HepG2 (cell line): ENCODE measurements around the gene PIKFYVE. TPM values are rescaled to one million over a fixed set of nuclear protein-coding genes. Genes with fewer than 3 reads are reported as not detected.

Experiments used
- CCDC6 ChIP-seq: sonication (generic); formaldehyde crosslinking; IDR thresholded peaks from 2 replicates; pipeline ENCODE4 v1.8.1; 2022; ENCODE audit warnings: mild to moderate bottlenecking, missing genetic modification reagents, moderate library complexity
- HCFC1 ChIP-seq: fragments of 150-350 bp; IDR thresholded peaks from 2 replicates; pipeline ENCODE4 v1.6.1; 2014; ENCODE audit warnings: low read depth, low read length
- HNRNPL ChIP-seq: fragments of 200-400 bp; formaldehyde crosslinking; IDR thresholded peaks from 2 replicates; pipeline ENCODE4 v1.6.1; 2017; ENCODE audit warnings: mild to moderate bottlenecking, low read depth, low read length
- KAT7 ChIP-seq: IDR thresholded peaks from 2 replicates; pipeline ENCODE4 v1.6.1; 2018; ENCODE audit warnings: borderline replicate concordance, missing compliant biosample characterization
- MBNL3 ChIP-seq: fragments of 250-450 bp; sonication (Bioruptor Pico); conservative IDR thresholded peaks from 2 replicates; pipeline ENCODE4 v1.8.0; 2022; ENCODE audit warnings: mild to moderate bottlenecking, inconsistent platforms
- MEIS2 ChIP-seq: sonication (generic); formaldehyde crosslinking; IDR thresholded peaks from 2 replicates; pipeline ENCODE4 v1.9.0; 2021; ENCODE audit warnings: mild to moderate bottlenecking, missing genetic modification reagents
- NR2C2 ChIP-seq: sonication (generic); formaldehyde crosslinking; IDR thresholded peaks from 2 replicates; pipeline ENCODE4 v1.4.0; 2020; ENCODE audit warnings: missing genetic modification reagents, mild to moderate bottlenecking, moderate library complexity, borderline replicate concordance
- RFX5 ChIP-seq: IDR thresholded peaks from 2 replicates; pipeline ENCODE4 v1.6.1; 2011; ENCODE audit warnings: low read depth, low read length, improper control_type of control experiment
- SAP130 ChIP-seq: IDR thresholded peaks from 2 replicates; pipeline ENCODE4 v1.6.1; 2016; ENCODE audit warnings: low read depth
- SMARCC2 ChIP-seq: fragments of 450-650 bp; IDR thresholded peaks from 2 replicates; pipeline ENCODE4 v1.6.1; 2017; ENCODE audit warnings: antibody characterized with exemption, mild to moderate bottlenecking
- SPEN ChIP-seq: sonication (generic); formaldehyde crosslinking; IDR thresholded peaks from 2 replicates; pipeline ENCODE4 v1.5.1; 2020; ENCODE audit warnings: low read depth, mild to moderate bottlenecking, missing genetic modification reagents
- STAG1 ChIP-seq: sonication (generic); formaldehyde crosslinking; IDR thresholded peaks from 2 replicates; pipeline ENCODE4 v1.4.0; 2020; ENCODE audit warnings: missing genetic modification reagents
- ZNF160 ChIP-seq: sonication (generic); formaldehyde crosslinking; IDR thresholded peaks from 2 replicates; pipeline ENCODE4 v1.8.0; 2022; ENCODE audit warnings: mild to moderate bottlenecking, inconsistent platforms, missing genetic modification reagents
- ZNF224 ChIP-seq: sonication (generic); formaldehyde crosslinking; IDR thresholded peaks from 2 replicates; pipeline ENCODE4 v1.5.0; 2020; ENCODE audit warnings: mild to moderate bottlenecking, missing genetic modification reagents
- ZNF264 ChIP-seq: sonication (generic); formaldehyde crosslinking; IDR thresholded peaks from 2 replicates; pipeline ENCODE4 v1.4.0; 2020; ENCODE audit warnings: missing genetic modification reagents
- ZNF432 ChIP-seq: sonication (generic); formaldehyde crosslinking; IDR thresholded peaks from 2 replicates; pipeline ENCODE4 v1.5.0; 2020; ENCODE audit warnings: missing genetic modification reagents, mild to moderate bottlenecking, borderline replicate concordance
- polyA plus RNA-seq, 8 experiments: library from polyadenylated mRNA; depleted of rRNA in 3 of 8; stranded (reverse) in 7 of 8; unstranded in 1 of 8; fragments of >200 nt; fragmentation: Illumina TruSeq in 4 of 8; extraction: Trizol in 4 of 8; gene quantifications; 2 replicates each; pipeline versions ENCODE4 v1.2.1 to v1.2.3, GENCODE V29; 2011 to 2016; ENCODE audit warnings: low read depth in 4 of 8, missing spikeins in 1 of 8, mixed read lengths in 1 of 8; ENCODE audit not compliant: insufficient read depth in 1 of 8
- total RNA-seq, 5 experiments: library from RNA; depleted of rRNA; stranded (reverse); fragments of >200 nt; fragmentation: Illumina TruSeq; extraction: Trizol; gene quantifications; 2 replicates each; pipeline ENCODE4 v1.2.3, GENCODE V29; 2016; ENCODE audit warnings: low read depth in 1 of 5
- TF ChIP-seq, protein P1 (sequence below): sonication (generic); formaldehyde crosslinking; IDR thresholded peaks from 2 replicates; pipeline ENCODE4 v1.8.0; 2022; ENCODE audit warnings: mild to moderate bottlenecking, missing genetic modification reagents, moderate library complexity
- TF ChIP-seq, protein P2 (sequence below): sonication (generic); formaldehyde crosslinking; IDR thresholded peaks from 2 replicates; pipeline ENCODE4 v1.4.0; 2020; ENCODE audit warnings: missing genetic modification reagents, mild to moderate bottlenecking, borderline replicate concordance
- TF ChIP-seq, protein P3 (sequence below): sonication (generic); formaldehyde crosslinking; conservative IDR thresholded peaks from 2 replicates; pipeline ENCODE4 v1.8.0; 2022; ENCODE audit warnings: low read depth, missing genetic modification reagents
- TF ChIP-seq, protein P4 (sequence below): sonication (generic); formaldehyde crosslinking; IDR thresholded peaks from 2 replicates; pipeline ENCODE4 v1.5.0; 2020; ENCODE audit warnings: missing genetic modification reagents
- TF ChIP-seq, protein P5 (sequence below): sonication (generic); formaldehyde crosslinking; IDR thresholded peaks from 2 replicates; pipeline ENCODE4 v1.8.0; 2022; ENCODE audit warnings: mild to moderate bottlenecking, missing genetic modification reagents
- TF ChIP-seq, protein P6 (sequence below): IDR thresholded peaks from 2 replicates; pipeline ENCODE4 v1.6.1; 2016; ENCODE audit warnings: missing biosample characterization, missing genetic modification reagents, low read depth

The PIKFYVE gene
- total and polyA plus RNA-seq, 2 of the 13 experiments (the other 11 are each of a cell fraction or from before 2014, with no cell fraction given), result 20.2 to 21.7 TPM

DNA sequence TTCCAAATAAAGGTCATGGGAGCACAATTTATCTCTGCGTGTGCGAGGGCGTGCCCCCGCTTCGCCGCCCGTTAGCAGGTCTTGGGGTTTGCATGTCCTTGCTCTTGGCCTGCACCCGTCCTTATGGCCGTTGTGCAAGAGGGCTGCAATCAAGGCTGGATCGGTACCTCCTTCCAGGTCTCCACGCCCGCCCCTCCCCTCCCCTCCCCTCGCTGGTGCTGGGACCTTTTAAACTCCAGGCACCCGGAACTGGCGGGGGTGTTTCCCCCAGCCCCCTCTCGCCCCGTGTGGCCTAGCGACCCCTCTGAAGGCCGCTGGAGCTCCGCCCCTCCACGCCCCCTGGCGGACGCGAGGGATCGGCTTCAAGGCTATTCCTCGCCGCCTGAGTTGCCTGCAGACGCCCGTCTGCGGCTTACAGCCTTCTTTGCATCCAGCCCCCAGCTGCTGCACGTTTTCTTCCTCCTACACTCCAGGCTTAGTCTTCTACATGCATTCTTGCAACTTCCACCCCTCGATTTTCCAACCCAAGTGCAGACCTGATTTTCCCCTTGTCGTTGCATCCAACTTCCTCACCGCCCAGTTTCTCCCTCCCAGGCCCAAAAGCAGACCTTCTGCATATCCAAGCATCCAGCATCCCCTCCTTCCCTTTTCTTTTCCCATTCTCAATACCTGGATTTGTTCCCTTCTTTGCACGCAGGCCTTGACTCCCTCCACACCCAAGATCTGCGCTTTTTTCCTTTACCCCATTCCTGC lies 11.8 kb upstream of the PIKFYVE start (continued):
- TF ChIP-seq, protein P1, sequence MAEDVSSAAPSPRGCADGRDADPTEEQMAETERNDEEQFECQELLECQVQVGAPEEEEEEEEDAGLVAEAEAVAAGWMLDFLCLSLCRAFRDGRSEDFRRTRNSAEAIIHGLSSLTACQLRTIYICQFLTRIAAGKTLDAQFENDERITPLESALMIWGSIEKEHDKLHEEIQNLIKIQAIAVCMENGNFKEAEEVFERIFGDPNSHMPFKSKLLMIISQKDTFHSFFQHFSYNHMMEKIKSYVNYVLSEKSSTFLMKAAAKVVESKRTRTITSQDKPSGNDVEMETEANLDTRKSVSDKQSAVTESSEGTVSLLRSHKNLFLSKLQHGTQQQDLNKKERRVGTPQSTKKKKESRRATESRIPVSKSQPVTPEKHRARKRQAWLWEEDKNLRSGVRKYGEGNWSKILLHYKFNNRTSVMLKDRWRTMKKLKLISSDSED (CRISPR knock-in tag), result 0 out of 2 replicates have a peak, but pooled peaks have one; percentile 60
- TF ChIP-seq, protein P2, sequence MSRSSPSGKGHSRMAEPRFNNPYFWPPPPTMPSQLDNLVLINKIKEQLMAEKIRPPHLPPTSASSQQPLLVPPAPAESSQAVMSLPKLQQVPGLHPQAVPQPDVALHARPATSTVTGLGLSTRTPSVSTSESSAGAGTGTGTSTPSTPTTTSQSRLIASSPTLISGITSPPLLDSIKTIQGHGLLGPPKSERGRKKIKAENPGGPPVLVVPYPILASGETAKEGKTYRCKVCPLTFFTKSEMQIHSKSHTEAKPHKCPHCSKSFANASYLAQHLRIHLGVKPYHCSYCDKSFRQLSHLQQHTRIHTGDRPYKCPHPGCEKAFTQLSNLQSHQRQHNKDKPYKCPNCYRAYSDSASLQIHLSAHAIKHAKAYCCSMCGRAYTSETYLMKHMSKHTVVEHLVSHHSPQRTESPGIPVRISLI (CRISPR knock-in tag), result peak; percentile 62; the same call in 1 of the 2 replicates
- TF ChIP-seq, protein P3, sequence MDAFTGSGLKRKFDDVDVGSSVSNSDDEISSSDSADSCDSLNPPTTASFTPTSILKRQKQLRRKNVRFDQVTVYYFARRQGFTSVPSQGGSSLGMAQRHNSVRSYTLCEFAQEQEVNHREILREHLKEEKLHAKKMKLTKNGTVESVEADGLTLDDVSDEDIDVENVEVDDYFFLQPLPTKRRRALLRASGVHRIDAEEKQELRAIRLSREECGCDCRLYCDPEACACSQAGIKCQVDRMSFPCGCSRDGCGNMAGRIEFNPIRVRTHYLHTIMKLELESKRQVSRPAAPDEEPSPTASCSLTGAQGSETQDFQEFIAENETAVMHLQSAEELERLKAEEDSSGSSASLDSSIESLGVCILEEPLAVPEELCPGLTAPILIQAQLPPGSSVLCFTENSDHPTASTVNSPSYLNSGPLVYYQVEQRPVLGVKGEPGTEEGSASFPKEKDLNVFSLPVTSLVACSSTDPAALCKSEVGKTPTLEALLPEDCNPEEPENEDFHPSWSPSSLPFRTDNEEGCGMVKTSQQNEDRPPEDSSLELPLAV (CRISPR knock-in tag), result no peak
- TF ChIP-seq KAT7 (CRISPR knock-in tag), result peak; percentile 71; the same call in 1 of the 2 replicates
- peak; percentile 55 for TF ChIP-seq ZNF264 (CRISPR knock-in tag)
- TF ChIP-seq NR2C2 (CRISPR knock-in tag), result peak; percentile 90
- TF ChIP-seq CCDC6 (CRISPR knock-in tag), result peak; percentile 41; the same call in 1 of the 2 replicates
- TF ChIP-seq HNRNPL, result peak; percentile 15; the same call in 1 of the 2 replicates
- no peak for TF ChIP-seq SMARCC2
- TF ChIP-seq STAG1 (CRISPR knock-in tag), result peak; percentile 53
- TF ChIP-seq SPEN (CRISPR knock-in tag), result peak; percentile 81
- TF ChIP-seq MEIS2 (CRISPR knock-in tag), result peak; percentile 87
- TF ChIP-seq, protein P4, sequence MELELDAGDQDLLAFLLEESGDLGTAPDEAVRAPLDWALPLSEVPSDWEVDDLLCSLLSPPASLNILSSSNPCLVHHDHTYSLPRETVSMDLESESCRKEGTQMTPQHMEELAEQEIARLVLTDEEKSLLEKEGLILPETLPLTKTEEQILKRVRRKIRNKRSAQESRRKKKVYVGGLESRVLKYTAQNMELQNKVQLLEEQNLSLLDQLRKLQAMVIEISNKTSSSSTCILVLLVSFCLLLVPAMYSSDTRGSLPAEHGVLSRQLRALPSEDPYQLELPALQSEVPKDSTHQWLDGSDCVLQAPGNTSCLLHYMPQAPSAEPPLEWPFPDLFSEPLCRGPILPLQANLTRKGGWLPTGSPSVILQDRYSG, result 0 out of 2 replicates have a peak, but pooled peaks have one; percentile 4
- peak; percentile 89 for TF ChIP-seq ZNF160 (CRISPR knock-in tag)
- no peak for TF ChIP-seq MBNL3 (CRISPR knock-in tag)
- TF ChIP-seq SAP130, result peak; percentile 92
- TF ChIP-seq ZNF224 (CRISPR knock-in tag), result peak; percentile 84; the same call in 1 of the 2 replicates
- no peak; the same call in 1 of the 2 replicates for TF ChIP-seq ZNF432 (CRISPR knock-in tag)
- TF ChIP-seq, protein P5, sequence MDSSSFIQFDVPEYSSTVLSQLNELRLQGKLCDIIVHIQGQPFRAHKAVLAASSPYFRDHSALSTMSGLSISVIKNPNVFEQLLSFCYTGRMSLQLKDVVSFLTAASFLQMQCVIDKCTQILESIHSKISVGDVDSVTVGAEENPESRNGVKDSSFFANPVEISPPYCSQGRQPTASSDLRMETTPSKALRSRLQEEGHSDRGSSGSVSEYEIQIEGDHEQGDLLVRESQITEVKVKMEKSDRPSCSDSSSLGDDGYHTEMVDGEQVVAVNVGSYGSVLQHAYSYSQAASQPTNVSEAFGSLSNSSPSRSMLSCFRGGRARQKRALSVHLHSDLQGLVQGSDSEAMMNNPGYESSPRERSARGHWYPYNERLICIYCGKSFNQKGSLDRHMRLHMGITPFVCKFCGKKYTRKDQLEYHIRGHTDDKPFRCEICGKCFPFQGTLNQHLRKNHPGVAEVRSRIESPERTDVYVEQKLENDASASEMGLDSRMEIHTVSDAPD (CRISPR knock-in tag), result peak; percentile 84; the same call in 1 of the 2 replicates
- no peak for TF ChIP-seq RFX5
- TF ChIP-seq, protein P6, sequence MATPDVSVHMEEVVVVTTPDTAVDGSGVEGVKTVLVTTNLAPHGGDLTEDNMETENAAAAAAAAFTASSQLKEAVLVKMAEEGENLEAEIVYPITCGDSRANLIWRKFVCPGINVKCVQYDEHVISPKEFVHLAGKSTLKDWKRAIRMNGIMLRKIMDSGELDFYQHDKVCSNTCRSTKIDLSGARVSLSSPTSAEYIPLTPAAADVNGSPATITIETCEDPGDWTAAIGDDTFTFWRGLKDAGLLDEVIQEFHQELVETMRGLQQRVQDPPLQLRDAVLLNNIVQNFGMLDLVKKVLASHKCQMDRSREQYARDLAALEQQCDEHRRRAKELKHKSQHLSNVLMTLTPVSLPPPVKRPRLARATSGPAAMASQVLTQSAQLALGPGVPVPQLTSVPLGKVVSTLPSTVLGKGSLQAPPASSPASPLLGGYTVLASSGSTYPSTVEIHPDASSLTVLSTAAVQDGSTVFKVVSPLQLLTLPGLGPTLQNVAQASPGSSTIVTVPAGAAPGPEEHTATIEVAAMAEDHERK (CRISPR knock-in tag), result no peak
- TF ChIP-seq HCFC1, result no peak
